ENCODE data around the gene NSUN4. TPM values are rescaled to one million over a fixed set of nuclear protein-coding genes. Genes with fewer than 3 reads are reported as not detected.

Gene NSUN4
- total and polyA plus RNA-seq, 2 donors (not counting 1 experiment from before 2014, with no cell fraction given): 16.0 to 16.9 TPM

- Histone ChIP-seq H2AFZ (ENCODE audit: low read length) (peak overlapping the region; percentile 88), H3K27me3 (ENCODE audit: control insufficient read depth, insufficient read depth, low read length) (no peaks in the 10 kb centered on the region), H3K9ac (ENCODE audit: insufficient read depth, low read length) (peak overlapping the region; percentile 95), H3K79me2 (ENCODE audit: control insufficient read depth, insufficient read depth, low read length) (peaks cover 16% of the 10 kb centered on the region), H3K4me1 (ENCODE audit: control insufficient read depth, extremely low read depth, insufficient read depth, low read length) (peaks cover 6% of the 10 kb centered on the region), H3K36me3 (ENCODE audit: control insufficient read depth, insufficient read depth, low read length) (peaks cover 3% of the 10 kb centered on the region), H3K4me2 (ENCODE audit: extremely low read depth, insufficient read depth, low read length) (peak overlapping the region; percentile 100), H3K4me3 (replicated peaks in 1 of 4; ENCODE audit: control extremely low read depth in 1 of 4, insufficient read depth in 1 of 4, low read depth in 3 of 4, low read length in 4 of 4) (peak overlapping the region; percentile 82 to 86 (median 84)), H3K27ac (ENCODE audit: insufficient read depth, low read length) (peak overlapping the region; percentile 99), H3K9me3 (ENCODE audit: control insufficient read depth, insufficient read depth, low read depth, low read length) (no peaks in the 10 kb centered on the region), H4K20me1 (ENCODE audit: control insufficient read depth, extremely low read depth, insufficient read depth, low read length) (no peaks in the 10 kb centered on the region)
- DNase-seq (ENCODE audit: low read depth in 2 of 2): no peak
- TF ChIP-seq EZH2 (IDR thresholded peaks at IDR 0.05; ENCODE audit: low read length, missing control alignments) (no peak), CTCF (conservative IDR thresholded peaks at IDR 0.05 in 1 of 2, IDR thresholded peaks at IDR 0.05 in 1 of 2; ENCODE audit: low read depth in 1 of 2, low read length in 2 of 2) (no peak)
Observed at GRCh38 chr1:46341222-46342083, 846 bp downstream of the NSUN4 start.

- H3K27ac ChIP-seq (ENCODE audit: insufficient read depth, low read length): peak overlapping the region; percentile 99
Observed at GRCh38 chr1:46342084-46342656, 1.6 kb downstream of the NSUN4 start.

More at GRCh38 chr1:46342084-46342656, 1.6 kb downstream of the NSUN4 start:
- H3K9ac ChIP-seq (ENCODE audit: insufficient read depth, low read length): no peak overlapping the region
- H3K36me3 ChIP-seq (ENCODE audit: control insufficient read depth, insufficient read depth, low read length): peaks cover 7% of the 10 kb centered on the region
- H3K4me2 ChIP-seq (ENCODE audit: extremely low read depth, insufficient read depth, low read length): peak overlapping the region; percentile 100
- H3K4me3 ChIP-seq (replicated peaks in 1 of 4; ENCODE audit: control extremely low read depth in 1 of 4, insufficient read depth in 1 of 4, low read depth in 3 of 4, low read length in 4 of 4): peak overlapping the region in 1 of 4 experiments; percentile 83
- H3K27me3 ChIP-seq (ENCODE audit: control insufficient read depth, insufficient read depth, low read length): no peaks in the 10 kb centered on the region
- H4K20me1 ChIP-seq (ENCODE audit: control insufficient read depth, extremely low read depth, insufficient read depth, low read length): no peaks in the 10 kb centered on the region
- no peak overlapping the region for H2AFZ ChIP-seq (ENCODE audit: low read length)
- peaks cover 6% of the 10 kb centered on the region for H3K4me1 ChIP-seq (ENCODE audit: control insufficient read depth, extremely low read depth, insufficient read depth, low read length)
- no peaks in the 10 kb centered on the region for H3K9me3 ChIP-seq (ENCODE audit: control insufficient read depth, insufficient read depth, low read depth, low read length)
- peak; percentile 33 to 50 for DNase-seq (ENCODE audit: low read depth in 2 of 2)
- H3K79me2 ChIP-seq (ENCODE audit: control insufficient read depth, insufficient read depth, low read length): peaks cover 16% of the 10 kb centered on the region
- TF ChIP-seq CTCF (conservative IDR thresholded peaks at IDR 0.05 in 1 of 2, IDR thresholded peaks at IDR 0.05 in 1 of 2; ENCODE audit: low read depth in 1 of 2, low read length in 2 of 2): peak; percentile 27 to 34
- TF ChIP-seq EZH2 (IDR thresholded peaks at IDR 0.05; ENCODE audit: low read length, missing control alignments): no peak
